ENCODE data around the gene ATP9B.
"Not testable (repeated sequence)": the region's sequence is repeated elsewhere in the genome, so short reads cannot be mapped to it uniquely, and the experiment has no call there.

The ATP9B gene

DNA sequence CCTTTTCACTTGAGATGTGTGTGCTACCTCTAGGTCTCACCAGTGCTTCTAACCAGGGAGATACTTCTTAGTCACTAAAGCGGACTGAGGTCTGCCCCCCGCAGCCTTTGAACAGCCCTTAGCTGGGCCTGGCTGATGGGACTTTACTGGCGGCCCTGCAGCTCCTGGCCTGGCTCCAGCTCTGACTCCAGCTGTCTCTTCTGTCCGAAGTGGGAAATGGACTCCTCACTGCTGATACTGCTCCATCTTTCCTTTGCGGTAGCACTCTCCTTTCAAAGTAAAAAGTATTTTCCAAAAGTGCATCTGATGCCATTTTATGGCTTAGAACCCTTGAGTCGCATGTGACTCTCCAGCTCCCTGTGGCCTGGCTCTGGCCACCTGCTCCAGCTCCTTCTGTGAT lies 64.5 kb downstream of the ATP9B start:
- DNase-seq (ENCODE audit: low spot score), result no peak

DNA sequence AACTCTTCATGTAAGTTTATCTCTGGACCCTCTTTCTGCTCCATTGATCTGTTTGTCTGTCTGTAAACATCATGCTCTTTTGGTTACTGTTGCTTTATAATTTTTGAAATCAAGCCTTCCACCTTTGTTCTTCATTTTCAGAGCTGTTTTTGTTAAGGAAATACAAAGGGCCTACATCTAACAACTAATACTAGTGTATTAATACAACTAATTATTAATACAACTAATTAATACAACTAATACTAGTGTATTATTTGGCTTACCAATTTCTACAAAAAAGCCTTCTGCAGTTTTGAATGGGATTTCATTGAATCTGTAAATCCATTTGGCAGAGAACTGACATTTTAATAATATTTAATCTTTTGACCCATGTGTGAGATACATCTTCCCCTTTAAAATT lies 66.7 kb downstream of the ATP9B start:
- DNase-seq (ENCODE audit: low spot score), result no peak

DNA sequence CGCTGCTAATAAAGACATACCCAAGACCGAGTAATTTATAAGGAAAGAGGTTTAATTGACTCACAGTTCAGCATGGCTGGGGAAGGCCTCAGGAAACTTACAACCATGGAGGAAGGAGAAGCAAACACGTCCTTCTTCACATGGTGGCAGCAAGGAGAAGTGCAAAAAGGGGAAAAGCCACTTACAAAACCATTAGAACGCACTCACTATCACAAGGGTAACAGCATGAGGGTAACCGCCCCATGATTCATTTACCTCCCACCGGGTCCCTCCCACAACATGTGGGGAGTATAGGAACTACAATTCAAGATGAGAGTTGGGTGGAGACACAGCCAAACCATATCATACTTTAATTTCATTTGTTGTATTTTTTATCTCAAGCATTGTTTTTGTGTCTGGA lies 67.5 kb downstream of the ATP9B start:
- no peak for DNase-seq (ENCODE audit: low spot score)

DNA sequence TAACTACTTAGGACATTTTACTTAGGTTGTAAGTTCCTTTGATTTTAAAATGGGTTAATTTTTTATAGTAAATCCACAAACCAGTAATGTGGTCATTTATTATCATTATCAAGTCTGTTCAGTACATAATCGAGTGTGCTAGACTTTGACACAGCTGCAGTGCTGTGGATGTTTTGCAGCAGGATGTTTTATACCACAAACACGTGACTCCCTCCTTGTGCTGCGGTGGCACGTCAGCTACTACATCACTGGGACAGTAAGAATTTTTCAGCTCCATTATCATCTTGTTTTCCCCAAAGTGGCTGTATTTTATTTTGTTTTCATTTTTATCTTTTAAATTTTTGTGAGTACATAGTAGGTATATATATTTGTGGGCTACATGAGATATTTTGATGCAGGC lies 70.0 kb downstream of the ATP9B start:
- no peak for DNase-seq (ENCODE audit: low spot score)

DNA sequence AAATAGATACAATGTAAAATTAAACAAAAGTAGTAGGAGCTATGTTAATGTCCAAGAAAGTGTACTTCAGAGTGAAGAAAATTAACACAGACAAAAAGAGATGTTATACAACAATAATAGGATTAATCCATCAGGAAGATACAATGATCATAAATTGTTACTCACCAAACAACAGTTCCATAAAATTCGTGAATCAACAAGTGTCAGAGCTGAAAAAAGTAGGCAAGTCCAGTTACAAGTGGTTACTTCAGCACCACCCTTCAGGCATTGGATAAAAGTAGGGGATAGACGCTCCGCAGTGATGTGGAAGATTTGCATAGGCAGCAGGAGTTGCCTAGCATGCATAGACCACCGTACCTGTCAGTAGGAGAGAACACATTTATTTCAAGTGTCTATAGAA lies 77.8 kb downstream of the ATP9B start:
- DNase-seq (ENCODE audit: low spot score), result no peak

DNA sequence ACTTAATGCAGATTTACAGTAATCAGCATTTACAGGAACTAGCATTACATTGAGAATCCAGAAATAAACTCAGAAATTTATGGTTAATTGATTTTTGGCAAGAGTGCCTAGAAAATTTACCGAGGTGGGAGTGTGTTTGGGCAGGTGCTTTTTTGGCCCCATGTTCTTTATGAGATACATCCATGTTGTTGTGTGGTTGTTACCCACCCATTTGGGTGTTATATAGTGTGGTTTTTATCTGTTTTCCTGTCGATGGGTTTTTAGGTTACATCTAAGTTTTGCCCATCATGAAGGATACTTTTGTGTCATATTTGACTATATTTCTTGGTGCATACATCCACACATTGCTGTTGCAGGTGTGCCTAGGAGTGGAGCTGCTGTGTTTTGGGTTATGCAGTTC lies 82.0 kb downstream of the ATP9B start:
- no peak for DNase-seq (ENCODE audit: low spot score)

DNA sequence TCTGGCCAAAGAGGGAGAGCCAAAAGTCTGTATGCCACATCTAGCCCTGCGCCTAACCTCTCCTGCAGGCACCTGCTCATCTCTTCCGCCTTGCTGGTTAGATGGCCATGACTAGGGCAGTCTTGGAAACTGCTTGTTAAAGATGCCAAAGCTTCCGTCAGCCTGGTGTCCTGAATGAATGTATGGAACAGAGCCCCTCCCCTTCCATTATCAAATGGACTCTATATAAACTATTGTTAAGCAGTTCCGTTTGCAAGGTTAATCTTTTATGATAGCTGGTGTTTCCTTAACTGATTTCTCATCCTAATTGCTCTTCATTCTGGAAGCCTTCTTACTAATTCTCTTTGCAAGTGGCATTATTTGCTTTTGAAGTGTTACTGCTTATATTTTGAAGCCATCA lies 87.1 kb downstream of the ATP9B start:
- no peak for DNase-seq (ENCODE audit: low spot score)

DNA sequence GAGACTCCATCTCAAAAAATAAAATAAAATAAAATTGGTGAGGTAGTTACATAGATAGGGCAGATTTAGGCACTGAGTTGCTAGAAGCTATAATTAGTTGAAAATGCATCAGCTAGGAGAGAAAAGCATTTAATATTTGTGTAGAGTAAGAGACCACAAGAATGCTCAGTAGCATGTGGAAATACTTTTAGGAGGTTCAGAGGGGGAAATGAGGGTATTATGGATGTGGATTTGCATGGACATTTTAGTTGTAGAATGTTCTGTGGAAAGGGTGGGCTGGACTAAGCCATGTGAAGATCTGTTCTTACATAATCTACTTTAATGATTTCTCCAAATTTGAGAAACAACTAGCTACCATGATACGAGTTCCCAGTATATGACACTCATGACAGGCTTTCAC lies 95.5 kb downstream of the ATP9B start:
- DNase-seq (ENCODE audit: low spot score), result no peak

DNA sequence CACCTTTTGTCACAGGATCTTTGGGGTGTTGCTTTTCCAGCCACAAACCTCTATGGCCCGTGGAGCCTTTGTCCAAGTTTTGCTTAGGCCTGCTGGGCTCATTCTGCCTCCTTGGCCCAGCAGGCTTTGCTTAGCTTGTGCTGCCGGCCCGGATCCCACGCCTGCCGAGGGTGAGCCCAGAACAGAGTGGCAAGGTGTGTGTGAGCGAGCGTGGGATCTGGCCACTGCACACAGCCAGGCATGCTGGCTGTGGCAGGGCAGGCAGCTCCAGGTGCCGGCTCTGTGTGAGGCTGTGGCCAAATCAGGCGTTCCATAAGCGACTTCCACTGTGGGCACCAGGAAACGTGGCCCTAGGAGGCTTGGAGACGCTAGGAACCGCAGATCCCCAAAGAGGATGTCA lies 97.5 kb downstream of the ATP9B start:
- no peak for DNase-seq (ENCODE audit: low spot score)

DNA sequence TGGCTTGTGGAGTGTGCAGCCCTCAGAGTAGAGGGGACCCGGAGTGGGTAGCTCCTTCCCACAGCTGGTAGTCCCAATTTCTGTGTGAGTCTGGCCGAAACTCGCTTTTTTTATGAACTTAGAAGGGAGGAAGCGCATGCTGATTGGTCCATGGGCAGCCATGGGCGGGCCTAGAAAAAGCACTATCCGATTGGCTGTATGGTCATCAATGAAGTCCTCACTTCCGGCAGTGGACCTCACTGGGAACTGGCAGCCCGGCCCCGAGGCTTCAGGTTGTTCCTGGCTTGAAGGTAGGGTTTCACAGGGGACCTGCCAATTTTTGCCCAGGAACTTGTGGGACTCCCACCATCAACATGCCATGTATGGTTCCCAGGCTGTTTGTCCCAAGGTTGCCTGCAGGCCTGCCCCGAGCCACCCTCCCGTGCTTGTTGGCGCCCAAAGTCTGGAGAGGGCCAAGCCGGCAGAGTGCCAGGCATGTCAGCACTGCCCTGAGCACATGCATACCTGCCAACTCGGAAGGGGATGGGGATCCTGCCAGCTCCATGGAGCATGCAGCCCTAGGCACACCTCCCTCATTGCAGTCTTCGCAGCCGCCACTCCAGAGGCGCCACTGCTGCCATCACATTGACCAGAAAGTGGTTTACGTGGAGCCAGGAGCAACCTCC lies 98.5 kb downstream of the ATP9B start:
- DNase-seq (ENCODE audit: low spot score), result no peak

DNA sequence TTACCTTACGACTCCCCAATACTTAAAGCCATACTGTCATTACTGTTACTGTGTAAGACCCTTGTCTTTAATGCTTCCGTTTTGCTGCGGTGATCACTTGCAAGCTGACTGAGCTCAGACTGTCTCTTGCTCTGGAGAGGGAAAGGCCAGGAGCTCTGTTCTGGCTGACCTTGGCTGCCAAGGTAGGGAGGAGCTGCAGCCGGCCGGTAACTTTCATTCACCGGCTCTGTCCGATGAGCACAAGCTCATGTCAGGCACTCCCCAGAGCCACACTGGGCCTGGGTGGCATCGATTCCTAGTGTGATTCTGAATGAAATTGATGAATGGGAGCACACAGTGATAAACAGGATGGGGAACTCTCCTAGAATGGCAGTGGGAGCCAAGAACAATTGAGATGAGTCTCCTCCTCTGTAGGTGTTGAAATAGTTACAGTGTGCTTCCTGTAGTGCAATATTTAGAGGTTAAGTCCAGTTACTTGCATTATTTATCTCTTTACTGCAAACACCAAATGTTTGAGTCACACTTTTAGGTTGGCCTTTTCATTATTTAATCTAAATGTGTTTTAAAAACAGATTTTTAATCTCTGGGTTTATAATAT lies 100.9 kb downstream of the ATP9B start:
- DNase-seq (ENCODE audit: low spot score), result no peak

DNA sequence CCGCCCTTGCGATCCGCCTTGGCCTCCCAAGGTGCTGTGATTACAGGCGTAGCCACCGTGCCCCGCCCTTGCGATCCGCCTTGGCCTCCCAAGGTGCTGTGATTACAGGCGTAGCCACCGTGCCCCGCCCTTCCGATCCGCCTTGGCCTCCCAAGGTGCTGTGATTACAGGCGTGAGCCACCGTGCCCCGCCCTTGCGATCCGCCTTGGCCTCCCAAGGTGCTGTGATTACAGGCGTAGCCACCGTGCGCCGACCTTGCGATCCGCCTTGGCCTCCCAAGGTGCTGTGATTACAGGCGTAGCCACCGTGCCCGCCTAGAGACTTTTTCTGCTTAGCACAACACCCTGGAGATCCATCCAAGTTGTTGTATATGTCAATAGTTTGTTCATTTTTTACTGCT lies 103.1 kb downstream of the ATP9B start:
- not testable (repeated sequence) for DNase-seq (ENCODE audit: low spot score)

DNA sequence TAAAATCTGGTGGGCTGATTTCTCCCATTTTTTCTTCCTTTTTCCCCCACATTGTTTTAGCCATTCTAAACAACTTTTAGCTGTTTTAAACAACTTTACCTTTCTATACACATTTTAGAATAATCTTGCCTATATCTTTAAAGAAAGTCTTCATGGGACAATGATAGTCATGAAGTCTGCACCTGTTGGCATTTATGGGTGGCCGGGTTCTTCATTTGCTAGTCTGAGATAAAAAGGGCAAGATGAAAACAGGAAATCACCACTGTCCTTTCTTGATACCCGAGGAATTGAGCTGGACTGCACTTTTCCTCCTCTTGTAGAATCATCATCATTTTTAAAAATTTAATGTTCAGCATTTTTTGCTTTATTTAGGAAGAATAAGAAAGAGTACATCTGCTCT lies 104.5 kb downstream of the ATP9B start:
- DNase-seq (ENCODE audit: low spot score), result no peak

DNA sequence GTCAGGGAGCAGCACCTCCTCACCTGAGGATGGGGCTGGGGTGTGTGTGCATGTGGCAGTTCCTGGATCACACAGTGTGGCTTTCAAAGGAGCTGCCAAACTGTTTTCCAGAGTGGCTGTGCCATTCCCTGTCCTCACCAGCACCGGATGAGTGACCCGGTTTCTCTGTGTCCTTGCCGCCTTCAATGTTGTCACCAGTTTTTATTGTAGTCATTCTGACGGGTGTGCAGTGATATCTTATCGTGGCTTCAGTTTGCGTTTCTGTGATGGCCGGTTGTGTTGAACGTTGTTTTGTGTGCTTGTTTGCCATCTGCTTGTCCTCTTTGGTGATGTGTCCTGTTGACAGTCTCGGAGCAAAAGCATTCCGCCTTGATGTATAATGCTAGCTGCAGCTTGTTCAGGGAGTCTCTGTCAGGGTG lies 108.9 kb downstream of the ATP9B start:
- no peak for DNase-seq (ENCODE audit: low spot score)

DNA sequence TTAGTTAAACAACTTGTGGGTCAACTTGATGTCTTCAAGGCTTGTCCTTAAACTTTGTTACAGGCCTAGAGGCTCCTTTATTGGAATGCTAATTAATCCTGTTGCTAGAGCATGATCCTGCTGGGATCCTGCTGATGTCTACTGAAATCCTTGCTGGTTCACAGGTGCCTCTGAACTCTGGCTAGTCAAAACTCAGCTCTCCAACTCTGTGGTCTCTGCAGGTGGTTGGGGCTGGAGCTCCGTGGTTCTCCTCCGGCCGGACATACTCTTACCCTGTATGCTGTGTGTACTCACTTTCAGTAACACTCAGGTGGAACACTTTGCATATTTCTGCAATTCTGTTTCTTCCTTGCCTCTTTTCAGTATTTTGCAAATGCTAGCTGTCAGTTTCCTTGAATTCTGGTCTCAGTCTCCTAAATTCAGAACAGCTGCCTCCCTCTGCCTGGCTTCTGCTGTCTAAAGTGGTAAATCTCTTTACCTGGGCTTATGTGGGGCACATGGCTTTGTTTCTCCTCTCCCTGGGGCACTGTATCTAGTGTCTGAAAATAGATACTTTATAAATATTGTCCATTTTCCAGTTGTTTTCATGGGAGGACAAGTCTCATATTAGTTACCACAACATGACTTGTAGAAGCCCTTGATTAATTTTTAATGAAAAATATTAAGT lies 113.0 kb downstream of the ATP9B start:
- no peak for DNase-seq (ENCODE audit: low spot score)

DNA sequence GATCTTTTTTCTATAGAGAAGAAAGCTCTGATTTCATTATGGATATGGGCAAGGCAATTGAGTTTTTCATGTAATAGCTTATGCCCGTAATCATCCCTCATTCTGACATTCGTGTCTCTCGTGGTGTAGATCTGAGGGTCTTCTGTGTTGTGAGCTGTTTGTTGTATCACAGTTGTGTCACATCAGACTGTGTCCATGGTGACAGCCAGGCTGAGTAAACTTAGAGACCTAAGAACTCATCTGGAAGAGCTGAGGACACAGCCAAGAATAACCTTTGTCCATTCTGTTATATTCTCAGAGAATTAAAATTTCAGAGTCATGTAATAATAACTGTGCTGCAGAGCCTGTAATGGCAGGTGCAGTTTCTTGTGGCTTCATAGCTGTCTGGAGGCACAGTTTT lies 116.5 kb downstream of the ATP9B start:
- no peak for DNase-seq (ENCODE audit: low spot score)

DNA sequence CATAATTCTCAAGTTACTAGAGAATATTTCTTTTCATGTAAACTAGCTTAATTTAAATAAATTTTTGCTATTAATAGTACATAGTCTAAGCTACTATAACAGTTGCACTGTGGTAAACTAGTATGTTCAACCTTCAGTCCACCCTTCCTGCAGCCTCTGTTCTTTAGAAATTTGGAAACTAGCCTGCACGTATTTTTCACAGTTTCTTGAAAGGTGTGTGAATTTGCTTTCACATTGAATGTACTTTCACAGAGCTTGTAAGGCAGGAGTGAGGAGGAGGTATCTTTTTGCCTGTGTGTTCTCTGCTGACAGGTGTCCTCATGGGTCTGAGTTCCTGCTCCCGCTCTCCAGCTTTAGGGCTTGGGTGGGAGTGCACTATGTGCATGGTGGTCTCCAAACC lies 117.5 kb downstream of the ATP9B start:
- DNase-seq (ENCODE audit: low spot score), result no peak

DNA sequence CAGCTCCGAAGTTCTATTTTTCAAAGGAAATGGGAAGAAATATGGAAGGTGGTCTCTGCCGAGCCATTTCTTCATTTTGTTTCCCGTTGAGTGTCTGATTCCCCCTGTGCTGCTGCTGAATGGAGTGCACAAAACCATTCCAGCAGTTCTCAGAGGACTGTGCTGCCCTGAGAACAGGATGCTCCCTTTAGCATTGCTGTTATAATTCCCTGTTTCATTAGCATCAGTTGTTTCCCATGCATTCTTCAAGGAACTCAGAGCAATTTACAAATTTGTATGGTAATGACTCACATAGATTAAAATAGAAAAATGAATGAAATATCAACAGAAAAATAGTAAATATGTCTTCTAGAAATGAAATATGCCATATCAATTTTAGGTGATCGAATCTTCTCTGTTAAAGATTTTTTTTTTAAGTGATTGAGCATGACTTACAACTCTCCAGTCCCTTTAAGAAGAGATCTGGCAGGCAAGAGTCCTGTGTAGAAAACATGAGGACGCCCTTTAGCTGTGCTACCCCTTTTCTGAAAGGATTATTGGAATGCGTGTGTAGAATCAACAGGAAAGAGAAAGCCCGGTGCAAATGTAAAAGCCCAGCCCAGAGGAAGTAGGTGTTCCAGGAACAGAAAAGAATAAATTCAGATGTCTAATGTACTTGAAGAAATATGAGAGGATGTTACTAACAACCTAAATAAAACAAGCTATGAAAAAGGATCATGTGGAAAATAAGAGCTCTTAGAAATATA lies 118.5 kb downstream of the ATP9B start:
- peak; percentile 26 for DNase-seq (ENCODE audit: low spot score)

DNA sequence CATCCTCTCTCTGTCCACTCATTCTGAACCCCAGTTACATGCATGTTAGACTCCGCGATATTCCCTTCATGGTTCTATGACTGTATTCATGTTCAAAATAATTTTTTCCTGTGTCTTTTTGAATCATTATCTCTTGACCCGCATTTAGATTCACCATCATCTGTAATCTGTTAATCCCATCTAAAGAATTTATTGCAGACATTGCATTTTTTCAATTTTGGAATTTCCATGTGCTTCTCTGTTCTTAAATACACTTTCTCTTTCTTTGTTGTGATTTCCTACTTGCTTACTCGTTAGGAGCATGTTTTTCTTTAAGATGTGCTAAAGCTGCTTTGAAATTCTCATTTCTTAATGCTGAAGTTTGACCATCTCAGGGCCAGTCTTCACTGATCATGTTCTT lies 122.2 kb downstream of the ATP9B start:
- DNase-seq (ENCODE audit: low spot score), result no peak

DNA sequence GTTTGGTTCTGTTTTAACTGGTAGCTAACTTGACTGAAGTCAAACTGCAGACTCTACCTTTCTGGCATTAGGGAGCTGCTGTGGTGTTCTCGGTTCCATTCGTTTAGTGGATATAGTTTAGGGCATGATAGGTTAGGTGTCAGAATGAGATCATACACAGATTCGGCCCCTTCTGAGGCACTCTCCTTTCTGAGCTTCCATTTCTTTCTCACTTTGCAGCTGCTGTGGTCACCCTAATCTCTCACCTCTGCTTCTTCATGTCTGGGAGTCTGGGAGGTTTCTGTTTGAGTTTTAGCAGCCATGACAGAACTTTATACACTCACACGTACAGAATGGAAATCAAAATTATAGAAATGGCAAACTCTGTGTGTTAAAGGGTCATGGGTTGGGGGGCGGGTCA lies 122.8 kb downstream of the ATP9B start:
- no peak for DNase-seq (ENCODE audit: low spot score)

DNA sequence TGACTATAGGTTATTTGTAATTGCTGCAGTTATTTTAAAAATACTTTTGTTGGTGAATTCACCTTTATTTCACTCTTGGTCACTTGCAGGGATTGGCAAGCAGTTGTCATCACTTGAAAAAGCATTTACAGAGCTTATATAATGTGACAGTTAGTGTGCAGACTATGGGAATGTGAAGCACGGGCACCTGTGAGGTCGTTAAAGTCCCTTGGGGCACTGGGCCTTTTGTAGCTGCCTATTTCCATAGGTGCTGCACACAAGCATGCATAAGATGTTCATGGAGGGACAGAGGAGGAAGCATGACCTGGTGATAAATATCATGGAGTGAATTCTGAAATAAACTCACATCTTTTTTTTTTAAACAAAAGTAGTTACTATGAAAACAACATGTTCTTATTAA lies 124.6 kb downstream of the ATP9B start:
- no peak for DNase-seq (ENCODE audit: low spot score)

DNA sequence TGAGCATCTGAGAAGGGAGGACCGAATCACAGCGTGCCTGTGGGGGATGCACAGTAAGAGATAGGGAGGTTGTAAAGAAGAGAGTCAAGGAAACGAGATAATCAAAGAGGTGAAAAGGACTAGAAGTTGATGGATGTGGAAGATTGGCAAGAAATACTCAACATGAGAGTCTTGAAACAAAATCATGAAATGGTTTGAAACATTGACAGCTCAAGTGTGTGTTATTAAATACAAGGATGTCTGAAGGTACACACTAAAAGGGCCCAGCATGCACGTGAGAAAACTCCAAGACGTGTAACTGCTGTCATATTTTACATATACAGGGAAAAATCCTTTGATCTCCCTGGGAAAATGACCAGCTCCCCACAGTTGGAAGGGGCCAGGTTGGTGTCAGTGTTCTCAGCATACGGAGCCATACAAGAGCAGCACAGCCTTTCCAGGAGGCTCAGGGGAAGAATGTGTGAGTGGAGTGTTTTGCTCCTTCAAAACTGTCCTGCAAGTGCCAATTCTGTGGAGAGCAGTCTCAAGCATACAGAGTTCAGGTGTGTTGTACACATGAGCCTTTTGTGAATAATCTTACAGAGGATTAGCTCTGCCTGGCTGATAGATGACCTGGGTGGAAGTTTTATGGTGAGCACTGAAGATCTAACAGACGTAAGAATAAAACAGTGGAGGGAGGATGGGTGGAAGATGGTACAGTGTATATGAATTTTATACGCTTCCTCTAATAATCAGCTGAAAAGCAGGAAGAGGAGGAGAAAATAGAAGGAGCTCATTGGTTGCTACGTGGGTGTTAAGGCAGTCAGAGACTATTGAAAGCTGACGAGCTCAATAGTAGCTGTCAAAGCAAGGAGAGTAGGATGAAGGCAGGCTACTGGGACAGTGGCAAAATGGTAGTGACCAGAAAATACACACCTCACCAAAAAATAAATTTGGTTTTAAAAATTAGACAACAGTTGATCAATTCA lies 126.8 kb downstream of the ATP9B start:
- DNase-seq (ENCODE audit: low spot score), result no peak

All from kidney capillary endothelial cell (primary cell).